H9 (cell line): Measurements from ENCODE around the gene STAMBPL1. TPM values are rescaled to one million over a fixed set of nuclear protein-coding genes. Genes with fewer than 3 reads are reported as not detected.

ENCODE experiments used
- DNase-seq: peaks from one replicate; pipeline ENCODE4 v3.0.0-alpha.2; 2017
- H2AFZ ChIP-seq: one replicate; pipeline ENCODE4 v1.6.1; 2013; ENCODE audit warnings: mild to moderate bottlenecking, low read length, control low read depth, moderate library complexity
- H2AK5ac ChIP-seq: 2 replicates; pipeline ENCODE4 v1.6.1; 2013; ENCODE audit warnings: low read length, control low read depth, mixed read lengths; ENCODE audit not compliant: insufficient read length
- H2BK120ac ChIP-seq: one replicate; pipeline ENCODE4 v1.6.1; 2013; ENCODE audit warnings: low read depth, mild to moderate bottlenecking, low read length, control low read depth, inconsistent platforms; ENCODE audit not compliant: poor library complexity, severe bottlenecking
- H2BK12ac ChIP-seq: 2 replicates; pipeline ENCODE4 v1.6.1; 2013; ENCODE audit warnings: low read length, control low read depth, mixed read lengths, low read depth; ENCODE audit not compliant: insufficient read length
- H2BK15ac ChIP-seq: 2 replicates; pipeline ENCODE4 v1.6.1; 2013; ENCODE audit warnings: low read depth, low read length, control low read depth
- H2BK20ac ChIP-seq: one replicate; pipeline ENCODE4 v1.6.1; 2013; ENCODE audit warnings: low read depth, mild to moderate bottlenecking, low read length, control low read depth, inconsistent platforms; ENCODE audit not compliant: poor library complexity, severe bottlenecking
- H2BK5ac ChIP-seq: 2 replicates; pipeline ENCODE4 v1.6.1; 2013; ENCODE audit warnings: low read length, control low read depth, mixed read lengths; ENCODE audit not compliant: insufficient read length
- H3K14ac ChIP-seq: 2 replicates; pipeline ENCODE4 v1.6.1; 2013; ENCODE audit warnings: low read length, control low read depth; ENCODE audit not compliant: insufficient read depth
- H3K18ac ChIP-seq: 2 replicates; pipeline ENCODE4 v1.6.1; 2013; ENCODE audit warnings: low read depth, mild to moderate bottlenecking, mixed read lengths, low read length, control low read depth; ENCODE audit not compliant: insufficient read length
- H3K23ac ChIP-seq: 2 replicates; pipeline ENCODE4 v1.6.1; 2013; ENCODE audit warnings: low read length, control low read depth, mixed read lengths, low read depth; ENCODE audit not compliant: insufficient read length
- H3K23me2 ChIP-seq: 2 replicates; pipeline ENCODE4 v1.6.1; 2013; ENCODE audit warnings: low read depth, mild to moderate bottlenecking, mixed read lengths, low read length, control low read depth; ENCODE audit not compliant: insufficient read length, poor library complexity, severe bottlenecking
- H3K27ac ChIP-seq: 2 replicates; pipeline ENCODE4 v1.5.1; 2013; ENCODE audit warnings: low read length, control low read depth, mixed read lengths, low read depth; ENCODE audit not compliant: insufficient read length
- H3K27me3 ChIP-seq: 2 replicates; pipeline ENCODE4 v1.6.1; 2013; ENCODE audit warnings: low read length, control low read depth, inconsistent platforms; ENCODE audit not compliant: insufficient read depth
- H3K4ac ChIP-seq: 2 replicates; pipeline ENCODE4 v1.6.1; 2013; ENCODE audit warnings: low read depth, mild to moderate bottlenecking, control low read depth, inconsistent platforms, low read length, moderate library complexity
- H3K4me1 ChIP-seq: 2 replicates; pipeline ENCODE4 v1.6.1; 2013; ENCODE audit warnings: low read length, control low read depth, inconsistent platforms; ENCODE audit not compliant: insufficient read depth
- H3K4me2 ChIP-seq: 2 replicates; pipeline ENCODE4 v1.6.1; 2013; ENCODE audit warnings: low read length, control low read depth, mixed read lengths; ENCODE audit not compliant: insufficient read length, insufficient read depth
- H3K56ac ChIP-seq: 2 replicates; pipeline ENCODE4 v1.6.1; 2013; ENCODE audit warnings: low read depth, mild to moderate bottlenecking, mixed read lengths, low read length, control low read depth; ENCODE audit not compliant: insufficient read length
- H3K79me1 ChIP-seq: 2 replicates; pipeline ENCODE4 v1.6.1; 2013; ENCODE audit warnings: low read depth, mild to moderate bottlenecking, moderate library complexity, low read length, control low read depth, inconsistent platforms; ENCODE audit not compliant: insufficient read depth, poor library complexity, severe bottlenecking
- H3K79me2 ChIP-seq: 2 replicates; pipeline ENCODE4 v1.6.1; 2013; ENCODE audit warnings: low read length, control low read depth, inconsistent platforms; ENCODE audit not compliant: insufficient read depth
- H3K9ac ChIP-seq: 2 replicates; pipeline ENCODE4 v1.6.1; 2013; ENCODE audit warnings: low read length, control low read depth, mixed read lengths; ENCODE audit not compliant: insufficient read length; ENCODE audit errors: extremely low read depth
- H3K9me3 ChIP-seq: one replicate; pipeline ENCODE4 v1.6.1; 2013; ENCODE audit warnings: low read depth, low read length, inconsistent platforms; ENCODE audit not compliant: control insufficient read depth
- H3T11ph ChIP-seq: one replicate; pipeline ENCODE4 v1.6.1; 2013; ENCODE audit warnings: mild to moderate bottlenecking, low read length, control low read depth, inconsistent platforms
- H4K20me1 ChIP-seq: one replicate; pipeline ENCODE4 v1.6.1; 2013; ENCODE audit not compliant: control insufficient read depth, insufficient read length, insufficient read depth
- H4K5ac ChIP-seq: 2 replicates; pipeline ENCODE4 v1.6.1; 2013; ENCODE audit warnings: low read depth, mild to moderate bottlenecking, mixed read lengths, low read length, control low read depth; ENCODE audit not compliant: insufficient read length
- H4K8ac ChIP-seq: replicated peaks from 2 replicates; pipeline ENCODE4 v1.6.1; 2013; ENCODE audit warnings: low read length, control low read depth, mixed read lengths, low read depth; ENCODE audit not compliant: insufficient read length
- H4K91ac ChIP-seq: 2 replicates; pipeline ENCODE4 v1.6.1; 2013; ENCODE audit warnings: low read depth, mild to moderate bottlenecking, moderate library complexity, mixed read lengths, low read length, control low read depth; ENCODE audit not compliant: insufficient read length
- H3K27ac Mint-ChIP-seq, 3 experiments: 2 replicates in 2 of 3; 3 replicates in 1 of 3; pipeline ENCODE4 v1.8.0; 2020 to 2021; ENCODE audit warnings: mixed read lengths in 3 of 3, mild to moderate bottlenecking in 1 of 3, moderate library complexity in 1 of 3
- H3K27me3 Mint-ChIP-seq: 2 replicates; pipeline ENCODE4 v1.8.0; 2021; ENCODE audit warnings: low read depth, mild to moderate bottlenecking, moderate library complexity, mixed read lengths
- H3K36me3 Mint-ChIP-seq, 3 experiments: 2 replicates in 2 of 3; 3 replicates in 1 of 3; pipeline ENCODE4 v1.8.0; 2020 to 2021; ENCODE audit warnings: low read depth in 3 of 3, mixed read lengths in 3 of 3; ENCODE audit not compliant: insufficient read depth in 1 of 3
- H3K4me1 Mint-ChIP-seq, 2 experiments: 2 replicates each; pipeline ENCODE4 v1.8.0; 2020; ENCODE audit warnings: mixed read lengths in 2 of 2
- H3K4me3 Mint-ChIP-seq, 2 experiments: 2 replicates in 1 of 2; 3 replicates in 1 of 2; pipeline ENCODE4 v1.8.0; 2020 to 2021; ENCODE audit warnings: mild to moderate bottlenecking in 2 of 2, mixed read lengths in 2 of 2, moderate library complexity in 1 of 2
- H3K9me3 Mint-ChIP-seq, 2 experiments: 2 replicates in 1 of 2; 3 replicates in 1 of 2; pipeline ENCODE4 v1.8.0; 2020; ENCODE audit warnings: mild to moderate bottlenecking in 2 of 2, mixed read lengths in 2 of 2, moderate library complexity in 1 of 2
- CTCF ChIP-seq: fragments of 200-600 bp; sonication (generic); conservative IDR thresholded peaks from 3 replicates; pipeline ENCODE4 v1.8.0; 2021; ENCODE audit warnings: antibody characterized with exemption, mild to moderate bottlenecking
- WGBS: extraction: QIAGEN DNeasy Blood & Tissue Kit; methylation state at CpG from one replicate; pipeline ENCODE4 v1.1.7; 2013; ENCODE audit warnings: missing lambda C conversion rate, low lambda C conversion rate, mixed read lengths; ENCODE audit not compliant: insufficient read length; ENCODE audit errors: extremely low coverage; 5-methylcytosine and 5-hydroxymethylcytosine counted together
- total RNA-seq: library from RNA; stranded (reverse); gene quantifications from 2 replicates; pipeline ENCODE4 v1.2.1, GENCODE V29; 2021

The STAMBPL1 gene
- total RNA-seq, 1 experiment from 2014 or later = 3.2 TPM

DNA sequence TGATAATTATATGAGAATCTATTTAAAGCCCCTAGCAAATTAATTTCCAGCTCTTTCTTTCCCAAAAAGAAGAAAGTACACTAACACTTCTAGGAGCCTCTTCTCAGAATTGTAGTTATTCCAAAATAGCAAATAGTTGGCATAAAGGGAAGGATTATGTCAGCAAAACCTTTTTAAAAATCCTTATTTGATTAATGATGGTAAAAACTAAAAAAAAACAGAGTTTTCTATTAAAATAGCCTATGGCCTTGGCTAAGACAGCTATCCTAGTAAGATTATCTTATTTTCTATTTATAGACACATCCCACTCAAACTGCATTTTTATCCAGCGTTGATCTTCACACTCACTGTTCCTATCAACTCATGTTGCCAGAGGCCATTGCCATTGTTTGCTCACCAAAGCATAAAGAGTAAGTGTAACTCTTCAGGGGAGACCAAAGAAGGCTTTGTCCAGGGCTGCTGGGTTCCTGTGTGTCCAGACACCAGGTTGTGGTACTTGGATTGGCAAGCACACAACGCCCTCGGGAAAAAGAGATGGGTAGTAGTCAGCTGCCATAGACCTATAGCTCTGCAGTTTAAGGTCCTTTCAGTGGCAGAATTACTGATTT is 41.0 kb downstream of the STAMBPL1 start:
- Mint-ChIP-seq H3K4me3 (no peak overlapping the region), H3K4me1 (no peaks in the 10 kb centered on the region), H3K9me3 (no peaks in the 10 kb centered on the region), H3K27me3 (no peaks in the 10 kb centered on the region), H3K27ac (no peak overlapping the region), H3K36me3 (peaks cover 0 to 2% (median 0%) of the 10 kb centered on the region in 3 experiments; a peak in 1 of 7 replicates)
- no peak overlapping the region for H3K56ac ChIP-seq
- no peak overlapping the region for H4K91ac ChIP-seq
- H2BK5ac ChIP-seq = no peak overlapping the region
- no peak overlapping the region for H2BK20ac ChIP-seq
- H3K9me3 ChIP-seq = no peaks in the 10 kb centered on the region
- H3K18ac ChIP-seq = no peak overlapping the region
- no peak overlapping the region for H3K27ac ChIP-seq
- H3K79me1 ChIP-seq = no peaks in the 10 kb centered on the region
- no peak overlapping the region for H2BK12ac ChIP-seq
- no peaks in the 10 kb centered on the region for H4K20me1 ChIP-seq
- no peak overlapping the region for H4K8ac ChIP-seq
- no peaks in the 10 kb centered on the region for H3K4me1 ChIP-seq
- no peak for TF ChIP-seq CTCF
- no peak overlapping the region for H2AK5ac ChIP-seq
- DNase-seq = no peak
- H3K23me2 ChIP-seq = no peaks in the 10 kb centered on the region
- no peak overlapping the region for H4K5ac ChIP-seq
- no peaks in the 10 kb centered on the region for H3K27me3 ChIP-seq
- H3K4ac ChIP-seq = no peak overlapping the region
- no peak overlapping the region for H3K4me2 ChIP-seq
- H2BK15ac ChIP-seq = no peak overlapping the region
- WGBS = no CpG with 5 or more reads among the region's 3 CpGs
- H3K14ac ChIP-seq = no peak overlapping the region
- H2BK120ac ChIP-seq = no peak overlapping the region
- no peak overlapping the region for H3K9ac ChIP-seq
- H3K23ac ChIP-seq = no peak overlapping the region
- no peaks in the 10 kb centered on the region for H3K79me2 ChIP-seq
- H2AFZ ChIP-seq = no peak overlapping the region
- no peak overlapping the region for H3T11ph ChIP-seq
